RWPE1 (cell line): Measurements from ENCODE around the gene RD3L.
"Not testable (repeated sequence)": the region's sequence is repeated elsewhere in the genome, so short reads cannot be mapped to it uniquely, and the experiment has no call there.

ENCODE experiments used
- CTCF ChIA-PET: fragments of 350-600 bp; sonication (Branson Sonifier 250); formaldehyde crosslinking; extraction: SDS; loops from one replicate; lab custom pipeline; 2021; lab: Yijun Ruan, JAX
- POLR2A ChIA-PET: fragments of 400-600 bp; formaldehyde crosslinking; extraction: SDS; loops from one replicate; lab custom pipeline; 2020; ENCODE audit warnings: antibody characterized with exemption; ENCODE audit not compliant: low non-redundant PET; lab: Yijun Ruan, JAX
- DNase-seq: peaks from one replicate; pipeline ENCODE4 v3.0.0; 2012; ENCODE audit warnings: low spot score
- H3K27ac ChIP-seq: fragments of 450-650 bp; 2 replicates; pipeline ENCODE4 v1.5.1; 2017
- TF ChIP-seq, protein P1 (sequence below): fragments of 450-650 bp; conservative IDR thresholded peaks from 2 replicates; pipeline ENCODE4 v1.5.1; 2017; ENCODE audit warnings: low read depth, mild to moderate bottlenecking

The RD3L gene

DNA sequence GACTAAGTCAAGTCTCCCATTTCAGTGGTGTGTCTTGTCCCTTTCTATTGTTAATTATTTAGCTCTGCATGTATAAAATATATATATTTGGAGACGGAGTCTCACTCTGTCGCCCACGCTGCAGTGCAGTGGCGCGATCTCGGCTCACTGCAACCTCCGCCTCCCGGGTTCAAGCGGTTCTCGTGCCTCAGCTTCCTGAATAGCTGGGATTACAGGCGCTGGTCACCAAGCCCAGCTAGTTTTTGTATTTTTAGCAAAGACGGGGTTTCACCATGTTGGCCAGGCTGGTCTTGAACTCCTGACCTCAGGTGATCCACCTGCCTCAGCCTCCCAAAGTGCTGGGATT, 20.5 kb downstream of the RD3L start:
- CTCF ChIA-PET = interaction anchor here (0.7 to 0.8 kb wide), 2 partner anchors 98 to 103 kb away, joined by 3 to 4 read pairs; no protein-coding TSS in a partner anchor
- POLR2A ChIA-PET = not testable (repeated sequence)
- H3K27ac ChIP-seq = peak overlapping the region; percentile 77

DNA sequence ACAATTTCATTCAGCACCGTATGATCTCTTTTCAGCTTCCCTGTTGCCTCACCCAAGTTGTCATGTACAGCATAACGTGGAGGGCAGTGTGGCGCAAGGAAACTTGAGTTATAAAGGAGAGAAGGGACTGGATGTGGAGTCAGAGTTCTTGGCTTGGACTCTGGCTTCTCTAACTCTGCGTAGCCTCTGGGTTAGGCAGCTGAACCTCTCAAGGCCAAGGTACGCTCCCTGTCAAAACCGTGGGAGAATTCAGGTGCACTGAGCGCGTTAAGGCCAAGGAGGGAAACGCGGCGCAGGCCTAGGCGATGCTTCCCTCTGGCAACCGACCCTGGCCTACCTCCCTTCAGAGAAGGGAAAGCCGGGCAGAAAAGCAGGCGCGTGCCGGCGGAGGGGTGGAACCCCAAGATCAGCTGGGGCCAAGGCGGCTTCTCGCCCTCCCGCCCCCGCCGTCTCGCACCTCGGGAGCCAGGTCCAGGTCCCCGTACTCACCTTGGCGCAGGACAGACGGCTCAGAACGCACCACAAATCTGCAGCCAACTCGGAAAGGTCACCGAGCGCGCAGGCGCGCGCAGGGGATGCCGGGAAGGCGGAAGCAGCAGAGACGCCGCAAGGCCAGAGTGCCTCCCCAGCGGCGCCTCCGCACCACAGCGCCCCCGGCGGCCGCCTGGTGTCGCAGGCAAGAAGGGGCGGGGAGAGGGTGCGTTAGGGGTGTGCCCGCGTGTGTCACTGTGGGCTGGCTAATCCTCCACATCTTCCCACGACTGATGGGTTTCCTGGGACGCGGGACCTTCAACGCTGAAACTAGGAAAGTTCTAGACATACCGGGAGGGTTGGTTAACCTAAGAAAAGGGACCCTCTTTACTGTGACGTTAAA, 21.1 kb downstream of the RD3L start:
- DNase-seq = peak; percentile 88
- ChIA-PET CTCF (interaction anchor here (0.6 to 1.8 kb wide), 8 partner anchors 11 to 155 kb away, joined by 3 to 7 read pairs (median 4); no protein-coding TSS in a partner anchor), POLR2A (no interaction called here)
- peak overlapping the region; percentile 77 for H3K27ac ChIP-seq
- TF ChIP-seq, protein P1, sequence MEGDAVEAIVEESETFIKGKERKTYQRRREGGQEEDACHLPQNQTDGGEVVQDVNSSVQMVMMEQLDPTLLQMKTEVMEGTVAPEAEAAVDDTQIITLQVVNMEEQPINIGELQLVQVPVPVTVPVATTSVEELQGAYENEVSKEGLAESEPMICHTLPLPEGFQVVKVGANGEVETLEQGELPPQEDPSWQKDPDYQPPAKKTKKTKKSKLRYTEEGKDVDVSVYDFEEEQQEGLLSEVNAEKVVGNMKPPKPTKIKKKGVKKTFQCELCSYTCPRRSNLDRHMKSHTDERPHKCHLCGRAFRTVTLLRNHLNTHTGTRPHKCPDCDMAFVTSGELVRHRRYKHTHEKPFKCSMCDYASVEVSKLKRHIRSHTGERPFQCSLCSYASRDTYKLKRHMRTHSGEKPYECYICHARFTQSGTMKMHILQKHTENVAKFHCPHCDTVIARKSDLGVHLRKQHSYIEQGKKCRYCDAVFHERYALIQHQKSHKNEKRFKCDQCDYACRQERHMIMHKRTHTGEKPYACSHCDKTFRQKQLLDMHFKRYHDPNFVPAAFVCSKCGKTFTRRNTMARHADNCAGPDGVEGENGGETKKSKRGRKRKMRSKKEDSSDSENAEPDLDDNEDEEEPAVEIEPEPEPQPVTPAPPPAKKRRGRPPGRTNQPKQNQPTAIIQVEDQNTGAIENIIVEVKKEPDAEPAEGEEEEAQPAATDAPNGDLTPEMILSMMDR = peak; percentile 97

More for the DNA sequence above, 20.5 kb downstream of the RD3L start:
- TF ChIP-seq, protein P1 = 0 out of 2 replicates have a peak, but pooled peaks have one; percentile 60
- DNase-seq = not testable (repeated sequence)

DNA sequence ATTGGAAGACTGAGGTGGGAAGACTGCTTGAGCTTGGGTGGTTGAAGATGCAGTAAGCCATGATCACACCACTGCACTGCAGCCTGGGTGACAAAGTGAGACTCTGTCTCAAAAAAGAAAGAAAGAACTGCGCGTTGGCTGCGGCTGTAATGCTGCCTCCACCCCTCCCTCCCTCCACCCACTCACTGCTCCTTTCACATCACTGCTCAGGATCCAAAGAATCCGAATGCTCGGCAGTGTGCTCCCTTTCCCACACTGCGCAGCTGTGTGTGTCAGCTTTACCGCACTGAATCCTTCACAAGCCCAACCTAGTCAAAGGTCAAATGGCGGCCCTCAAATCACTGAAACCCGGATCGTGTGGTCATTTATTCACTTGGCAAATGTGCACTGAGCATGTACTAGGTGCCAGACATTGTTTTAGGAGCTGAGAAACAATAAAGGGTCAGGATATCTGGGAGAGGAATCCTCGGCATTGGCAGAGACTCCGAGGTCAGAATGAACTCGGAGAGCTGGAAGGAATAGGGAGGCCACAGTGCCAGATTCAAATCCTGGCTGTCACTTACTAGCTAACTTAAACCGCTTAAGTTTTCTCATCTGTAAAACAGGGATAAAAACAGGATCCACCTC, 25.6 kb downstream of the RD3L start:
- no peak overlapping the region for H3K27ac ChIP-seq
- TF ChIP-seq, protein P1 = no peak
- CTCF ChIA-PET = interaction anchor here (0.7 to 1.4 kb wide), 3 partner anchors 109 to 852 kb away, joined by 3 to 9 read pairs (median 3); no protein-coding TSS in a partner anchor
- POLR2A ChIA-PET = no interaction called here
- DNase-seq = no peak

DNA sequence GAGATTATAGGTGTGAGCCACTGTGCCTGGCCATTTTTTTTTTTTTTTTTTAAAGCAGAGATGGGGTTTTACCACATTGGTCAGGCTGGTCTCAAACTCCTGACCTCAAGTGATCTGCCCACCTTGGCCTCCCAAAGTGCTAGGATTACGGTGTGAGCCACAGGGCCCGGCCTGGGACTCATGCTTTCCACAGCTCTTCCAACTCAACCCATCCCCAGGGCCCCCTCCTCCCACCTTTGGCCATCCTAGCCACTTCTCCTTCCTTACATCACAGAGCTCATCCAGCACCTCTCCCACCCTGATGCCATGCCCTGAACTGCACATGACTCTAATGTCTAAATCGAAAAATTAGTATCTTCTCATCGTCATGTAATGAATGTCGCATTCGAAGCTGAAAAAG, 26.7 kb downstream of the RD3L start:
- H3K27ac ChIP-seq = peak overlapping the region; percentile 23; the same call in 1 of the 2 replicates
- TF ChIP-seq, protein P1 = no peak
- CTCF ChIA-PET = interaction anchor here (0.6 to 0.8 kb wide), 2 partner anchors 107 to 981 kb away, joined by 3 read pairs; no protein-coding TSS in a partner anchor
- no peak for DNase-seq
- POLR2A ChIA-PET = interaction anchor here (1.1 kb wide), 1 partner anchor 106 kb away, joined by 9 read pairs; no protein-coding TSS in a partner anchor

DNA sequence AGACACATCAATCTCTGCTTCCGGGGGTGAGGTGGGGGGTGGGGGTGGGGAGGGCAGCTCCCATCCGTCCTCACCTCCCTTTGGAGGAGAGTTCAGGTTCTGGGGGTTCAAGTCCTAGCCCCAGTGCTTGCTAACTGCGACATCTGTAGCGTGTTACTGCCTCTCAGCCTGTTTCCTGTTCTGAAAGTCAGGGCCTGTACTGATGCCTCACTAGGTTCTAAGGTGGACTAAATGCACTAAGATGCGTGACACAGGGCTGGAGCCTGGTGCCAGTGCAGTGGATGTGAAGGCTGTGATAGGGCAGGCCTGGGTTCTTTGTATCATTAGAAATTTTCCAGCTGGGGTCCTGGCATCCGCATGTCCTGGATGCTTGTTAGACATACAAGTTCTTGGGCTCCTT, 31.3 kb downstream of the RD3L start:
- H3K27ac ChIP-seq = peak overlapping the region; percentile 65
- DNase-seq = no peak
- CTCF ChIA-PET = interaction anchor here (0.5 to 2.5 kb wide), 10 partner anchors 10 to 176 kb away, joined by 3 to 36 read pairs (median 6); a partner anchor contains a TSS
- TF ChIP-seq, protein P1 = no peak
- POLR2A ChIA-PET = no interaction called here
